ENCODE data around the gene PODXL2.

Gene PODXL2

GRCh38 chr3:127658234-127658633 is 29.2 kb downstream of the PODXL2 start:
- DNase-seq (ENCODE audit: low spot score), result no peak

- DNase-seq (ENCODE audit: low spot score), result no peak
These were observed 31.8 kb downstream of the PODXL2 start for GRCh38 chr3:127660621-127661251.

GRCh38 chr3:127661600-127661999 is 32.6 kb downstream of the PODXL2 start:
- no peak for DNase-seq (ENCODE audit: low spot score)

DNA sequence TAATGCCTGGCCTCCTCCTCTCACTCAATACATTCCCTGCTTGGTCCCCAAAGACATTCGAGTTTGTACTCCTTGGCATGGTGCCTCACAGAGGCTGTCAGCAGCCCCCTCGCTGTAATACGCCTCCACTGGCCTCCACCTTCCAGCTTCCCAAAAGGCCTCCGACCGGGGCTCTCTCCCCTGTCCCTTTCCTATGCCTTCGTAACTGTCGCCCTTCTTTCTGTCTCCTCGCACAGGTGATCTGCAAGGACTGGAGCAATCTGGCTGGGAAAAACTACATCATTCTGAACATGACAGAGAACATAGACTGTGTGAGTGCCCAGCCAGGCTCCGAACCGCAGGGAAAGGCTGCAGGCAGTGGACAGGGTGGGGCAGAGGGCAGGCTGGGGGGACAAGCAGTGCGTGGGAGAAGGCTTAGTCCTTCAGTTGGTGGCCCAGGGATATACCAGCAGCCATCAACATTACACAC is 33.0 kb downstream of the PODXL2 start:
- no peak for DNase-seq (ENCODE audit: low spot score)

DNA sequence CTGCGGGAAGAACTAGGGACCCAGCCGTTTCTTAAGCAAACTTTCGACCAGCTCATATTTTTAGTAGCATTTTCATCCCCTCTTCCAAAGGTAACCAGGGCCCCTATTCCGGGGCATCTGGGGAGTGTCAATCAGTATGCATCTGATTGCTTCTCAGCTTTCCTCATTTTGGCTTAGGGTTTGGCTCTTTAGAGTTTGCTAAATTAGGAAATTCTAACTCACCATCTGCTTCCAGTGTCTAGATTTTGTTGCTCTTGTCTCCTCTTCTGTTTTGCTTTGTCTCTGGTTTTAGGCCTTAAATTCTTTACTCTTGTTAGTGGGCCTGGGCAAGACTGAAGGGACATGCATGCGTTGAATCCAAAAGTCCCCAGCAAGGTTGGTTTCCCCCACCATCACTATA is 34.2 kb downstream of the PODXL2 start:
- DNase-seq (ENCODE audit: low spot score), result no peak

GRCh38 chr3:127665165-127665564 is 36.2 kb downstream of the PODXL2 start:
- DNase-seq (ENCODE audit: low spot score), result no peak

GRCh38 chr3:127665586-127665985 is 36.6 kb downstream of the PODXL2 start:
- DNase-seq (ENCODE audit: low spot score), result no peak

DNA sequence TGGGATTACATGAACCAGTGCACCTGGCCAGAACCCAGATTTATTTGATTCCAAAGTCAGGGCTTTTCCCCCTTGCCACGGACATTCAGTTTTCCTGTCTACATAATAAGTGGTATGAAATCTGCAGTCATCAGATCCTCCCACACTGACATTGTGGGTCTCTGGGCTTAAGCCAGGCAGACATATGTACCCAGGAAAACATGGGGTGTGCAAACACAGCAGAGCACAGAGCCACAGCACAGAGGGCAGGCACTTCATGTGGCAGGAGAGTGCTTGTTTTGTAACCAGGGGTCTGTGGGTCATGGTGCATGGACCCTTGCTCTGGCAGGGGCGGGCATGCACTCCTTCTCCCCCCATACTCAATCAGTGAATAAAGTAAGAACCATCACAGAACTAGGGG is 37.7 kb downstream of the PODXL2 start:
- no peak for DNase-seq (ENCODE audit: low spot score)

GRCh38 chr3:127667119-127667681 is 38.2 kb downstream of the PODXL2 start:
- DNase-seq (ENCODE audit: low spot score), result no peak

- no peak for DNase-seq (ENCODE audit: low spot score)
These were observed 39.9 kb downstream of the PODXL2 start for GRCh38 chr3:127668906-127669305.

- no peak for DNase-seq (ENCODE audit: low spot score)
These were observed 40.7 kb downstream of the PODXL2 start for GRCh38 chr3:127669541-127670228.

DNA sequence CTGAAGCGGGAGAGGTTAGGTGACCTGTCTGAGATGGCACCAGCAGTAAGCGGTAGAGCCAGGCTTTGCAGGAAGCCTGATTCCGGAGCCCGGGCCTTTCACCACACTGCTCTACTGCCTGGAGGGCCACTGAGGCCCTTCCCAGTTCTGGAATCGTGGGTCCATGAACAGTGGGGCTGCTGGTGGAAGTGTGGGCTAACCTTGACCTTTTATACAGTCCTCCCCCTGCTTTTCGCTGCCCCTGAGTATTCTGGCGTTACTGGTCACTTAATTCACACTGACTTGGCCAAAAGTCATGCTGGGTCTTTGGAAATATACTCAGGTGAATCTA is 41.2 kb downstream of the PODXL2 start:
- DNase-seq (ENCODE audit: low spot score), result no peak

- no peak for DNase-seq (ENCODE audit: low spot score)
These were observed 42.0 kb downstream of the PODXL2 start for GRCh38 chr3:127670761-127671522.

GRCh38 chr3:127671523-127672428 is 42.8 kb downstream of the PODXL2 start:
- DNase-seq (ENCODE audit: low spot score), result peak; percentile 49

DNA sequence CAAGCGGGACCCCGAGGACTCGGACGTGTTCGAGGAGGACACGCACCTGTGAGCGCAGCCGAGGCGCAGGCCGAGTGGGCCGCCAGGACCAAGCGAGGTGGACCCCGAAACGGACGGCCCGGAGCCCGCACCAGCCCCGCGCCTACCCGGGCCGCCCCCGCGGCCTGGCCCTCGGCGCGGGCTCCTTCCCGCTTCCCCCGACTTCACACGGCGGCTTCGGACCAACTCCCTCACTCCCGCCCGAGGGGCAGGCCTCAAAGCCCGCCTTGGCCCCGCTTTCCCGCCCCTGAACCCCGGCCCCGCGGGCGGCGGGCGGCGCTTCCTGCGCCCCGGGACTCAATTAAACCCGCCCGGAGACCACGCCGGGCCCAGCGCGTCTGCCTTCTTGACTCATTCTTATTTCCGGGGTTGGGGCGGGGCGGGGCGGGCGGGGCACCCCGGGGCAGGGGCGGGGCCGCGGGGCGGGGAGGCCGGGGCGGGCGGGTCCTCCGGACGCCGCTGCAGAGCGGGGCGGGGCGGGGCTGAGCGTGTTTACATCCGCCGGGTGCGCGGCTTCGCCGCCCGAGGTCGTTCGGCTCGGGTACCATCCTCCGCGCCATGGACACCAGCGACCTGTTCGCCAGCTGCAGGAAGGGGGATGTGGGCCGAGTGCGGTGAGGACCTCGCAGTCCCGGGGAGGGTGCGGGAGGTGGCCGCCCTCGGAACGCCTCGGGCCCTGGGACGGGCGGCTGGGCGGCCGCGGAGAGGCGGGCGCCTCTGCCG is 43.6 kb downstream of the PODXL2 start, which contains the start of gene ABTB1:
ABTB1 (plus strand) TSS at position 524 of the 762 bp plus-strand sequence; CDS start at position 598, 74 bp downstream.
- DNase-seq (ENCODE audit: low spot score), result peak; percentile 97

DNA sequence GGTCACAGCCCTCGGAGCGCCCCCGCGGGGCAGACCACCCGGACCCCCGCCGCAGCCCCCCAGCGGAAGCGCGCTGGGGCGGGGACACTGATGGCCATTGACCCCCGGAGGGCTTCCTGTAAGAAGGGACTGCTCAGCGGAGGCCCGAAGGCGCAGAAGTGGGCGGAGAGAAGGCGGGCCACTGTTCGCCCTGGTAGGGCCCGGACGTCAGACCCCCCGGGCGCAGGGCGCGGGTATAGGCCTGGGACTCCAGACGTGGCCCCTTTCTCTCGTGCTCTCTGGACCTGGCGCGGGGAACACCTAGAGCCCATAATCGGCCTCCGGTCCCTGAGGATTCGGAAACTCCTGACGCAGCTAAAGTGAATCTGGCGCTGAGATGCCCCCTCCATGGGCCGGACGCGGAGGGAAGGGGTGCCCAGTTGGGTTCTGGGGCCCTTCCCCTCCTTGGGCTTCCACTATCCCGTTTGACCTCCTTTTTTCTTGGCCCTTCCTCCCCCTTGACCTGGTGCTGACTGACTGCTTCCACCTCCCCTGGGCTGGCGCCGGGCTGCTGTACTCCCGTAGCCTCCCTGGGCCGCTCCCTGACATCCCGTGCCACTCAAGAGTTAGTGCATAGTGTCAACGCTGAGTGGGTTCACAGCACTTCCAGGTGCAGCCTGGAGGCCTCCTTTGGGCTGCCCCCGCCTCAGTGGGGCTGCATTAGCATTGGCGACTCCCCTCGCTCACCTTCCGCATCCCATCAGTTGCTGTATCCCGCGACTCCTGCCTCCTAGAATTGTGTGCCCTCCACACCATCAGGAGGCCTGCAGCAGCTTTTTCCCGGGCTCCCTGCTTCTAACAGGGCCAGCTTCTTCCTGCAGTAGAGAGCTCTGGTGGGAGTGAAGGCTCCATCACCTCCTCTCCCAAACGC is 44.5 kb downstream of the PODXL2 start:
- DNase-seq (ENCODE audit: low spot score), result peak; percentile 75

GRCh38 chr3:127674101-127674721 is 45.2 kb downstream of the PODXL2 start:
- DNase-seq (ENCODE audit: low spot score), result no peak

GRCh38 chr3:127674790-127675189 is 45.8 kb downstream of the PODXL2 start:
- DNase-seq (ENCODE audit: low spot score), result no peak

GRCh38 chr3:127675651-127676391 is 46.8 kb downstream of the PODXL2 start:
- DNase-seq (ENCODE audit: low spot score), result no peak
